KMS-11 (cell line): ENCODE data around the gene PTH2R.
"Not testable (repeated sequence)": the region's sequence is repeated elsewhere in the genome, so short reads cannot be mapped to it uniquely, and the experiment has no call there.

Experiments
- H2AFZ ChIP-seq: fragments of 200-600 bp; sonication (generic); 2 replicates; pipeline ENCODE4 v1.6.1; 2016; ENCODE audit warnings: antibody characterized with exemption, mixed run types, low read depth
- H3K27ac ChIP-seq: fragments of 200-600 bp; sonication (generic); 2 replicates; pipeline ENCODE4 v1.6.1; 2016; ENCODE audit warnings: mild to moderate bottlenecking, mixed run types
- H3K27me3 ChIP-seq: fragments of 200-600 bp; sonication (generic); 2 replicates; pipeline ENCODE4 v1.6.1; 2017; ENCODE audit warnings: mild to moderate bottlenecking, low read depth, mixed run types, moderate library complexity; ENCODE audit not compliant: insufficient read depth
- H3K36me3 ChIP-seq: fragments of 200-600 bp; sonication (generic); 2 replicates; pipeline ENCODE4 v1.6.1; 2017; ENCODE audit warnings: mild to moderate bottlenecking, mixed run types; ENCODE audit not compliant: insufficient read depth
- H3K4me1 ChIP-seq: fragments of 200-600 bp; sonication (generic); 2 replicates; pipeline ENCODE4 v1.6.1; 2016; ENCODE audit warnings: mild to moderate bottlenecking, low read depth, mixed run types; ENCODE audit not compliant: poor library complexity, severe bottlenecking
- H3K4me2 ChIP-seq: fragments of 200-600 bp; sonication (generic); 2 replicates; pipeline ENCODE4 v1.7.0; 2016; ENCODE audit warnings: mild to moderate bottlenecking, mixed run types
- H3K4me3 ChIP-seq: fragments of 200-600 bp; sonication (generic); IDR thresholded peaks from 2 replicates; pipeline ENCODE4 v1.6.1; 2017; ENCODE audit warnings: low read depth, low read length, mixed read lengths; ENCODE audit not compliant: insufficient read depth
- H3K79me2 ChIP-seq: fragments of 200-600 bp; sonication (generic); 2 replicates; pipeline ENCODE4 v1.6.1; 2016; ENCODE audit warnings: low read depth, mixed run types; ENCODE audit not compliant: insufficient read depth
- H3K9ac ChIP-seq: fragments of 200-600 bp; sonication (generic); 2 replicates; pipeline ENCODE4 v1.6.1; 2016; ENCODE audit warnings: mild to moderate bottlenecking, mixed run types
- H4K20me1 ChIP-seq: fragments of 200-600 bp; sonication (generic); 2 replicates; pipeline ENCODE4 v1.6.1; 2016; ENCODE audit warnings: mild to moderate bottlenecking, mixed run types; ENCODE audit not compliant: insufficient read depth
- TF ChIP-seq, protein P1 (sequence below): fragments of 200-600 bp; sonication (generic); conservative IDR thresholded peaks from 2 replicates; pipeline ENCODE4 v1.6.1; 2017; ENCODE audit warnings: low read depth, mild to moderate bottlenecking, antibody characterized with exemption, low read length, moderate library complexity, mixed read lengths

The PTH2R gene

GRCh38 chr2:208511016-208511415, 104.4 kb downstream of the PTH2R start:
- no peaks in the 10 kb centered on the region for H3K4me1 ChIP-seq
- no peak overlapping the region for H3K4me3 ChIP-seq
- H3K4me2 ChIP-seq, result no peak overlapping the region
- no peaks in the 10 kb centered on the region for H3K27me3 ChIP-seq
- H3K36me3 ChIP-seq, result no peaks in the 10 kb centered on the region
- no peak overlapping the region for H3K27ac ChIP-seq
- no peak overlapping the region for H3K9ac ChIP-seq
- TF ChIP-seq, protein P1, sequence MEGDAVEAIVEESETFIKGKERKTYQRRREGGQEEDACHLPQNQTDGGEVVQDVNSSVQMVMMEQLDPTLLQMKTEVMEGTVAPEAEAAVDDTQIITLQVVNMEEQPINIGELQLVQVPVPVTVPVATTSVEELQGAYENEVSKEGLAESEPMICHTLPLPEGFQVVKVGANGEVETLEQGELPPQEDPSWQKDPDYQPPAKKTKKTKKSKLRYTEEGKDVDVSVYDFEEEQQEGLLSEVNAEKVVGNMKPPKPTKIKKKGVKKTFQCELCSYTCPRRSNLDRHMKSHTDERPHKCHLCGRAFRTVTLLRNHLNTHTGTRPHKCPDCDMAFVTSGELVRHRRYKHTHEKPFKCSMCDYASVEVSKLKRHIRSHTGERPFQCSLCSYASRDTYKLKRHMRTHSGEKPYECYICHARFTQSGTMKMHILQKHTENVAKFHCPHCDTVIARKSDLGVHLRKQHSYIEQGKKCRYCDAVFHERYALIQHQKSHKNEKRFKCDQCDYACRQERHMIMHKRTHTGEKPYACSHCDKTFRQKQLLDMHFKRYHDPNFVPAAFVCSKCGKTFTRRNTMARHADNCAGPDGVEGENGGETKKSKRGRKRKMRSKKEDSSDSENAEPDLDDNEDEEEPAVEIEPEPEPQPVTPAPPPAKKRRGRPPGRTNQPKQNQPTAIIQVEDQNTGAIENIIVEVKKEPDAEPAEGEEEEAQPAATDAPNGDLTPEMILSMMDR, result no peak
- no peak overlapping the region for H2AFZ ChIP-seq
- H4K20me1 ChIP-seq, result no peaks in the 10 kb centered on the region
- H3K79me2 ChIP-seq, result no peaks in the 10 kb centered on the region

DNA sequence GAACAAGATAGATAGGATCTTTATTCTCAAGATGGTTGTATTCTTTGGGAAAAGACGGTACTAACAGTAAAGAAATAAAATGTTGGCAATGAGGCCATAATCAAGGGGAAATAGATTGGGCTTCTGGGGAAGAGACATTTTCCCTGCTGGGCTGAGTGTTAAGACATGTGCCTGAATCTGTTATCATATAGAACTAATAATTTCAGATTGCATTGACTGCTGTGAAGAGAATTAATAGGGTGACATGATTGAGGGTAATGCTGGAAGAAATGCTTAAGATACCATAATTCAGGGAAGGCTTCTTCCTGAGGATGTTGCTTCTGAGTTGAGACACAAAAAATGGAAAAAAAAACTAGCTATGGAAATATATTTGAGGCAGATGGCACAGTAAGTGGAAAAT, 105.0 kb downstream of the PTH2R start:
- Histone ChIP-seq H2AFZ (no peak overlapping the region), H3K79me2 (no peaks in the 10 kb centered on the region), H4K20me1 (no peaks in the 10 kb centered on the region), H3K36me3 (no peaks in the 10 kb centered on the region), H3K9ac (no peak overlapping the region), H3K4me2 (no peak overlapping the region), H3K4me1 (no peaks in the 10 kb centered on the region), H3K27ac (no peak overlapping the region), H3K27me3 (no peaks in the 10 kb centered on the region), H3K4me3 (no peak overlapping the region)
- TF ChIP-seq, protein P1, result no peak

DNA sequence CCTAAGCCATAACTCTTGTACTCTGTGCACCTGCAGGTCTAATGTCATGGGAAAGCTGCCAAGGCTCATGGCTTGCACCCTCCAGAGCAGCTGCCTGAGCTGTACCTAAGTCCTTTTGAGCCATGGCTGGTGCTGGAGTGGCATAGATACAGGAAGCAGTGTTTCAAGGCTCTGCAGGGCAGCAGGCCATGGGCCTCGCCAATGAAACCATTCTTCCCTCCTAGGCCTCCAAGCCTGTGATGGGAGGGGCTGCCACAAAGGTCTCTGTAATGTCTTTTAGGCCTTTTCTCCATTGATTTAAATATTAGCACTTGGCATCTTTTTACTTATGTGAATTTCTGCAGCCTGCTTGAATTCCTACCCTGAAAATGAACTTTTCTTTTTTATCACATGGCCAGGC, 108.5 kb downstream of the PTH2R start:
- H3K4me2 ChIP-seq, result no peak overlapping the region
- no peaks in the 10 kb centered on the region for H4K20me1 ChIP-seq
- TF ChIP-seq, protein P1, result no peak
- H3K27ac ChIP-seq, result no peak overlapping the region
- H3K4me1 ChIP-seq, result no peaks in the 10 kb centered on the region
- H3K4me3 ChIP-seq, result no peak overlapping the region
- no peak overlapping the region for H3K9ac ChIP-seq
- no peaks in the 10 kb centered on the region for H3K27me3 ChIP-seq
- H2AFZ ChIP-seq, result no peak overlapping the region
- no peaks in the 10 kb centered on the region for H3K36me3 ChIP-seq
- no peaks in the 10 kb centered on the region for H3K79me2 ChIP-seq

GRCh38 chr2:208523069-208523468, 116.5 kb downstream of the PTH2R start:
- not testable (repeated sequence) for H3K4me1 ChIP-seq, H3K9ac ChIP-seq, H3K36me3 ChIP-seq, H2AFZ ChIP-seq, H3K27ac ChIP-seq, H3K27me3 ChIP-seq, H3K4me3 ChIP-seq, H4K20me1 ChIP-seq, H3K79me2 ChIP-seq, H3K4me2 ChIP-seq

GRCh38 chr2:208525165-208525564, 118.6 kb downstream of the PTH2R start:
- not testable (repeated sequence) for H4K20me1 ChIP-seq, H2AFZ ChIP-seq, H3K27me3 ChIP-seq, H3K79me2 ChIP-seq, H3K4me3 ChIP-seq, H3K27ac ChIP-seq, H3K36me3 ChIP-seq, H3K4me2 ChIP-seq, H3K4me1 ChIP-seq, H3K9ac ChIP-seq
